ENCODE results near the gene ANKRD7.

Gene ANKRD7

GRCh38 chr7:118286131-118286530, 61.6 kb downstream of the ANKRD7 start:
- H3K27me3 ChIP-seq (ENCODE audit: insufficient read depth, low read length), result no peaks in the 10 kb centered on the region
- WGBS (ENCODE audit: extremely low coverage, insufficient coverage, insufficient read length), result no CpG with 5 or more reads among the region's 2 CpGs

GRCh38 chr7:118288098-118288497, 63.6 kb downstream of the ANKRD7 start:
- Histone ChIP-seq H3K4ac (ENCODE audit: low read depth, low read length) (no peak overlapping the region), H3K79me1 (ENCODE audit: low read length) (no peaks in the 10 kb centered on the region), H3K27ac (ENCODE audit: low read depth, low read length) (no peak overlapping the region), H3K18ac (ENCODE audit: low read length) (no peak overlapping the region), H3K14ac (ENCODE audit: low read length) (no peak overlapping the region), H3K4me2 (ENCODE audit: low read length) (no peak overlapping the region), H4K12ac (ENCODE audit: low read depth, low read length) (no peak overlapping the region), H3K23ac (ENCODE audit: low read length) (no peak overlapping the region), H2BK120ac (ENCODE audit: insufficient read depth, low read length, poor library complexity) (no peak overlapping the region), H3K27me3 (ENCODE audit: insufficient read depth, low read length) (no peaks in the 10 kb centered on the region), H3K9ac (ENCODE audit: low read length) (no peak overlapping the region), H3K4me3 (ENCODE audit: low read depth, low read length) (no peak overlapping the region), H2BK5ac (ENCODE audit: low read depth, low read length, poor library complexity) (no peak overlapping the region), H4K8ac (ENCODE audit: low read depth, low read length) (no peak overlapping the region), H3K4me1 (ENCODE audit: control insufficient read depth in 1 of 2, insufficient read depth in 2 of 2, low read length in 2 of 2) (no peaks in the 10 kb centered on the region), H3K9me3 (ENCODE audit: insufficient read depth, low read depth, low read length) (peaks cover 2% of the 10 kb centered on the region), H2AK5ac (ENCODE audit: low read length) (no peak overlapping the region), H3K36me3 (ENCODE audit: control insufficient read depth in 1 of 2, insufficient read depth in 2 of 2, low read length in 2 of 2) (no peaks in the 10 kb centered on the region), H3K79me2 (ENCODE audit: control insufficient read depth, insufficient read depth, low read length, poor library complexity) (no peaks in the 10 kb centered on the region), H4K91ac (ENCODE audit: low read depth, low read length) (no peak overlapping the region), H2AFZ (ENCODE audit: insufficient read depth, low read length, poor library complexity) (no peak overlapping the region), H2BK12ac (ENCODE audit: low read length) (no peak overlapping the region)
- no peak for DNase-seq

More at GRCh38 chr7:118286131-118286530, 61.6 kb downstream of the ANKRD7 start:
- Histone ChIP-seq H3K79me1 (ENCODE audit: low read length) (no peaks in the 10 kb centered on the region), H2BK12ac (ENCODE audit: low read length) (no peak overlapping the region), H3K4ac (ENCODE audit: low read depth, low read length) (no peak overlapping the region), H2BK5ac (ENCODE audit: low read depth, low read length, poor library complexity) (no peak overlapping the region), H2AK5ac (ENCODE audit: low read length) (no peak overlapping the region), H3K36me3 (ENCODE audit: control insufficient read depth in 1 of 2, insufficient read depth in 2 of 2, low read length in 2 of 2) (no peaks in the 10 kb centered on the region), H3K14ac (ENCODE audit: low read length) (no peak overlapping the region), H4K91ac (ENCODE audit: low read depth, low read length) (no peak overlapping the region), H3K79me2 (ENCODE audit: control insufficient read depth, insufficient read depth, low read length, poor library complexity) (no peaks in the 10 kb centered on the region), H4K12ac (ENCODE audit: low read depth, low read length) (no peak overlapping the region), H4K8ac (ENCODE audit: low read depth, low read length) (no peak overlapping the region), H3K9me3 (ENCODE audit: insufficient read depth, low read depth, low read length) (peaks cover 2% of the 10 kb centered on the region), H3K18ac (ENCODE audit: low read length) (no peak overlapping the region), H2AFZ (ENCODE audit: insufficient read depth, low read length, poor library complexity) (no peak overlapping the region), H3K4me3 (ENCODE audit: low read depth, low read length) (no peak overlapping the region), H3K9ac (ENCODE audit: low read length) (no peak overlapping the region), H3K23ac (ENCODE audit: low read length) (no peak overlapping the region), H3K4me1 (ENCODE audit: control insufficient read depth in 1 of 2, insufficient read depth in 2 of 2, low read length in 2 of 2) (no peaks in the 10 kb centered on the region), H2BK120ac (ENCODE audit: insufficient read depth, low read length, poor library complexity) (no peak overlapping the region), H3K27ac (ENCODE audit: low read depth, low read length) (no peak overlapping the region), H3K4me2 (ENCODE audit: low read length) (no peak overlapping the region)
- no peak for DNase-seq

DNA sequence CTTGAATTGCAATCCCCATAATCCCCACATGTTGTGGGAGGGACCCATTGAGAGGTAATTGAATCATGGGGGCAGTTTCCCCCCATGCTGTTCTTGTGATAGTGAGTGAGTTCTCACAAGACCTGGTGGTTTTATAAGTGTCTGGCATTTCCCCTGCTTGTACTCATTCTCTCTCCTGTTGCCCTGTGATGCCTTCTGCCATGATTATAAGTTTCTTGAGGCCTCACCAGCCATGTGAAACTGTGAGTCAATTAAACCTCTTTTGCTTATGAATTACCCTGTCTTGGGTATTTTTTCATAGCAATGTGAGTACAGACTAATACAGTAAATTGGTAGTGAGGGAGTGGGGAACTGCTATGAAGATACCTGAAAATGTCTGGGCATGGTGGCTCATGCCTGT, 65.0 kb downstream of the ANKRD7 start:
- Histone ChIP-seq H3K4ac (ENCODE audit: low read depth, low read length) (no peak overlapping the region), H2AK5ac (ENCODE audit: low read length) (no peak overlapping the region), H3K14ac (ENCODE audit: low read length) (no peak overlapping the region), H3K4me3 (ENCODE audit: low read depth, low read length) (no peak overlapping the region), H3K23ac (ENCODE audit: low read length) (no peak overlapping the region), H3K79me1 (ENCODE audit: low read length) (no peaks in the 10 kb centered on the region), H4K91ac (ENCODE audit: low read depth, low read length) (no peak overlapping the region), H2BK120ac (ENCODE audit: insufficient read depth, low read length, poor library complexity) (no peak overlapping the region), H2BK5ac (ENCODE audit: low read depth, low read length, poor library complexity) (no peak overlapping the region), H4K12ac (ENCODE audit: low read depth, low read length) (no peak overlapping the region), H3K4me2 (ENCODE audit: low read length) (no peak overlapping the region), H3K18ac (ENCODE audit: low read length) (no peak overlapping the region), H3K79me2 (ENCODE audit: control insufficient read depth, insufficient read depth, low read length, poor library complexity) (no peaks in the 10 kb centered on the region), H3K27ac (ENCODE audit: low read depth, low read length) (no peak overlapping the region), H3K36me3 (ENCODE audit: control insufficient read depth in 1 of 2, insufficient read depth in 2 of 2, low read length in 2 of 2) (no peaks in the 10 kb centered on the region), H2BK12ac (ENCODE audit: low read length) (no peak overlapping the region), H4K8ac (ENCODE audit: low read depth, low read length) (no peak overlapping the region), H3K9me3 (ENCODE audit: insufficient read depth, low read depth, low read length) (peaks cover 2% of the 10 kb centered on the region), H2AFZ (ENCODE audit: insufficient read depth, low read length, poor library complexity) (no peak overlapping the region), H3K27me3 (ENCODE audit: insufficient read depth, low read length) (no peaks in the 10 kb centered on the region), H3K9ac (ENCODE audit: low read length) (no peak overlapping the region), H3K4me1 (ENCODE audit: control insufficient read depth in 1 of 2, insufficient read depth in 2 of 2, low read length in 2 of 2) (no peaks in the 10 kb centered on the region)
- DNase-seq, result no peak
